Fibroblast of skin of back (primary cell): ENCODE data around the gene GNA12.
A peak's percentile ranks its signal among the peaks of the same experiment; 100 is the strongest.

Source experiments
- DNase-seq: peaks from one replicate; pipeline ENCODE4 v3.0.0-alpha.2; 2013

Gene GNA12

DNA sequence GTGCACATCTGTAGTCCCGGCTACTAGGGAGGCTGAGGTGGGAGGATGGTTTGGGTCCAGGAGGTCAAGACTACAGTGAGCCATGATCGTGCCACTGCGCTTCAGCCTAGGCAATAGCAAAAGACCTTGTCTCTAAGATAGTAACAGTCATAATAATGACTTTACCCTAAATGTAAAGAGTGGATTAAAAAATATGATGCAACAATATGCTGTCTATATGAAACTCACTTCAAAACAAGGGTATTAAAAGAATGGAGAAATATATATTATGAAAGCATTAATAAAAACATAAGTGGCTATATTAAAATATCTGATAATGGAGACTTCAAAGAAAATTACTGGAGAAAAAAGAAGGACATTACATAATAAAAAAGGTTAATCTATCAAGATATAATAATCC is 5.7 kb downstream of the GNA12 start:
- no peak for DNase-seq

DNA sequence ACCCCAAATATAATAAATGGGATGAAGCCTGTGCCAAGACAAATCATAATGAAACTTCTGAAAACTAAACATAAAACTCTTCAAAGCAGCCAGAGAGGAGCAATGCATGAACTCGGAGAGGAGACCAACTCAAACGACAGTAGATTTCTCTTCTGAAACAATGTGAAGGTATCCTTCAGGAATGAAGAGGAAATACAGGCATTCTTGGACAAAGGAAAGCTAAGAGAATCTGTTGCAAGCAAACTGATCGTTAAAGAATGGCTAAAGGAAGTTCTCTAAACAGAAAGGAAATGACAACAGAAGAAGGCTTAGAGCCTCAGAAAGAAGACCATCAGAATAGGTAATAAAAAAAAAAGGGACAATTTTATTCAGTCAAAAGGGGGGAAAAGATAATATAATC is 6.6 kb downstream of the GNA12 start:
- DNase-seq: no peak

DNA sequence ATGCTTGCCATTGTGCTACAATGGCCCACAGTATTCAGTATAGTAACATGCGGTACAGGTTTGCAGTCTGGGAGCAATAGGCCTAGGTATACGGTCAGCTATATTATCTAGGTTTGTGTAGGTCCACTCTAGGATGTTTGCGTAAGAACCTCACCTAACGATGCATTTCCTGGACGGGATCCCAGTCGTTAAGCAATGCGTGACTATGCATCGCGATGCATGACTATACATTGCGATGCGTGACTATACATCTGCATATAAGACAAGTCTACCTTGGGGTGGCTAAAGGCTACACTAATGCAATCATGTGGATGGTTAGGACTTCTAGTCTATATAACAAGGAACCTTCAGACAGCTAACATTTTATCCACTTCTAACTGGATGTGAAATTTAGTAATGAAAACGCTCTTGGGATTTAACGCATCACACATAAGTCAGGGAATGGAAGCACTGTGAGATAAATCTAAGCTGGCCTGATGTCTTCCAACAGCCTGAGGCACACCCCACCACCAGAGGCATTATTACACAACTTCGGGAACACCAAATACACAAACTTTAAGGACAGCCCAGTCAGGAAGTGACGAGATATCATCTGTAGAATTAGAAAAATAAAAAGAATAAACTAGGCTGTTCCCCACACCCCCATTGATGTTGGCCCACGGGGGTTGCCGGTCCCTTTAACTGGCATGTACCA is 9.2 kb downstream of the GNA12 start:
- DNase-seq: no peak

DNA sequence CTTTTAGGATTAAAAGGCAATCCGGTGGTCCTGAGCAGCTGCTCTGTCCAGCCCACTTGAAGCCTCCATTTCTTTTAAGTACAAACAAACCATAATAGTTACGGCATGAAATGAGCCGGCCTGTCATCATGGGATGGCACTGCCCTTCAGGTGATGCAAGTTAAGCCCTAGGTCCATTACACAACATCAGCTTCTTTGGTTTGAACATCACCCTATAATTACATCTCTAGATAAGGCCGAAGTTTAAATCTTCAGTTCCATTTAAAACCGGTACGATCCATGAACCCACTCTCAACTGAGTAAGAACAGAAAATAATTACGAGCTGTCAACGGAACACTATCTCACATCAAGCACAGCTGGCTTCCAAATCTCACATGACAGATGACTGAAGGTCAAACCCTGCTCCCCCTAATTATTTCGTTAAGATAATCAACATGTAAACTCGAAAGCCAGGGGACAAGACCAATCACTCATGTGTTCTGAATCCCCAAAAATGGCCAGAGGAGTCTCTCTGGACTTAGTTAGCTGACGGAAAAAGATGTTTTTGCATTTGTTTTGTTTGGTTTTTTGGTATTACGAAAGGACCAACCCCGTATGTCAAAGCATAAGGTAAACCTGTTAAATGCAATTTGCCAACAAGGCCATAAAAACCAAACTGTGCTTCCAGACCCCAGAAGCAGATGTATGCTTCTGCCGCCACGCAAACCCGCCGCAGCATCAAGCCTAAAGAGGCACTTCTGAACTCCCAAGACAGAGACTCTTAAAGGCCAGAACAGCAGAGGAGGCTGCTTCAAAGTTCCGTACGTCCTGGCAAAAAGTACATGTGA is 10.8 kb downstream of the GNA12 start:
- DNase-seq: no peak

DNA sequence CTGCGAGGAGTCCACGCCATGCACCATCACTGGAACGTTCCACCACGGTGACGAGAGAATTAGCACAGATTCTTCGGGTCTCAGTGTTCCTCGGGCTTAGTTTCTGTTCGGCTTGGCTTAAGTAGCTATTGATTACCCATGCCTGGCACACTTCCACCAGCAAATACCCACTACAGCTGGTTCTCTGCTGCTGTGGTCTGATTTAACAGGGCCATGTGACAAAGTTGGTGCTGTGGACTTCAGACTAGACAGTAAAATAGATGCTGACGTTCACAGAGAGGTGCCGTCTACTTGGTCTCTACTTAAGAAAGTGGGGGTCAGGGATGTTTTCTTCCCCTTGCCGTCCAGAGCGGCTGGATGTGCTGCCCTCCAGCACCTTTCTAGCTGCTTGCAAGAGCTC is 11.6 kb downstream of the GNA12 start:
- no peak for DNase-seq

DNA sequence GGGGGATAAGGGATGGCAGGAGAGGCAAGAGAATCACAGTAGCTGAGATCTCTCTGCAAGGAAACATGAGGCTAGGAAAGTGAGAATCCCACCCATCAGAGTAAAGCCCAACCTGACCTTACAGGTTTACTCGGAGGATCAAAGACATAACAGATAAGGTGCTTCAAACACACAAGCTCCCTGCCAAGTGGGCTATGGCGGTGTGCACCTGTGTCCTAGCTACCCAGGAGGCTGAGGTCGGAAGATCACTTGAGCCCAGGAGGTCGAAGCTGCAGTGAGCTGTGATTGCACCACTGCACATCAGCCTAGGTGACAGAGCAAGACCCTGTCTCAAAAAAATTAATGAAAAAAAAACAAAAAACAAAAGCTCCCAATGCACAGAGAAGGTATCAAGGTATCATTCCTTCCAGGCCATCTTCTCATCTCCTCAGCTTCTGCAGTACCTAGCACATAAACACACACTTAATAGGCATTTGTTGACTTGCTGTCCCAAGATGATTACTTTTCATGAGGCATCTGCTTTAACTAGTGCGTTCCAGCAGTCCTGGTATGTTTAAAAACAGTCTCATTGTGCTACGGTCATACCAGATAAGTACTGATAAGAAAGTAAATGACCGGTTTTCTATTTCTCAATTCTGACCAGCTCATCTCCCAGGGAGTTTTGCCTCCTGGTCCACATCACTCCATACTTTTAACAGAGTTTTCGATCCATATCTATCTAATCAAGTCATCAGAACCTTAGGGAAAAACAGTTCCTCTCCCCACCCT is 13.3 kb downstream of the GNA12 start:
- no peak for DNase-seq

DNA sequence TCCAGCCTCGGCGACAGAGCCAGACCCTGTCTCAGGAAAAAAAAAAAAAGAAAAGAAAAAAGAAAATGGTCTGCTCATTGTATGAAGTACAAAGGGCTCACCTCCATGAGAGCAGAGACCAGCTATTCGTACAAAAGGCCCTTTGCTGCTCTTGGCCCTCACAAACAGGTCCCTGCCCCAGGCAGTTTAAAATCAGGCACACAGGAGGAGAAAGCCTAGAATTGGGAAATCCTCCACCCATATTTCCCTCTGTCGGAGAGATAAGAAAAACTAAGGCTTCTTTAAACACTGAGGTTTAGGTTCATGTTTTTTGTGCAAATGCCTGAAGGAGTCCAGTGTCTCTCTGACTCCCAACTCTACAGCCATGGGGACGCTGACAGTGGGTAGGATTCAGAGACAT is 15.1 kb downstream of the GNA12 start:
- no peak for DNase-seq

DNA sequence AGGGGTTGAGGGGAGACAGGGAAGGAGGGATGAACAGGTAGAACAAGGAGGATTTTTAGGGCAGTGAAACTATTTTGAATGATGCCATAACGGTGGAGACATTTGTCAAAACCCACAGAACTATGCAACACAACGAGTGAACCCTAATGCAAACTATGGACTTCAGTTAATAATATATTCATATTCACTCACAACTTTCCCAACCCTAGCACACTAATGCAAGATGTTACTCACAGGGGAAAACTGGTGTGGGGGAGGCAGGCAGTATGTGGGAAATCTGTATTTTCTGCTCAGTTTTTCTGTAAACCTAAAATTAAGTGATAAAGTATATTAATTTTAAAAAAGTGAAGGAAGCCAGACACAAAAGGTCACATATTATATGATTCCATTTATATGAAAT is 17.3 kb downstream of the GNA12 start:
- DNase-seq: no peak

DNA sequence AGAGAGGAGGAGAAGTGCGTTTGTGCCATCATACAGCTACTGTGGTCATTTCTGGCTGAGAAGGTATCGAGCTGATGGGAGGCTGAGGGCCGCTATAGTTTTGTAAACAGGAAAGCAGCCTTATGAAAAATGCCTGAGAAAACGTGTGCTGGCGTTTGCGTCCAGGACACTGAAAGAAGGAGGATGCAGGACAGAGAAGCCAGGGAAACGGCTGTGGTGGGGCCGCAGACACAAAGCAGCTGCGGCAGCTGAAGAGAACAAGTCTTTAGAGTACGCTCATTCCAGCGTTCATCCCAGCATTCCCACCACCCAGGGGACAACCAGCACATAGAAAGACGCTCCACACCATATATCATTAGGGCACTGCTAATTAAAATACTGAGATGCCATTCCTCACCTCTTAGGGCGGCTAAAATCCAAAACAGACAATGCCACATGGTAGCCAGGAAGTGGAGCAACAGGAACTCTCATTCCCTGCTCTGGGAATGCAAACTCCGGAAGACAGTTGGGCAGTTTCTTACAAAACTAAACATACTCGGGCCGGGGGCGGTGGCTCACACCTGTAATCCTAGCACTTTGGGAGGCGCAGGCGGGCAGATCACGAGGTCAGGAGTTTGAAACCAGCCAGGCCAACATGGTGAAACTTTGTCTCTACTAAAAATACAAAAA is 18.4 kb downstream of the GNA12 start:
- no peak for DNase-seq

DNA sequence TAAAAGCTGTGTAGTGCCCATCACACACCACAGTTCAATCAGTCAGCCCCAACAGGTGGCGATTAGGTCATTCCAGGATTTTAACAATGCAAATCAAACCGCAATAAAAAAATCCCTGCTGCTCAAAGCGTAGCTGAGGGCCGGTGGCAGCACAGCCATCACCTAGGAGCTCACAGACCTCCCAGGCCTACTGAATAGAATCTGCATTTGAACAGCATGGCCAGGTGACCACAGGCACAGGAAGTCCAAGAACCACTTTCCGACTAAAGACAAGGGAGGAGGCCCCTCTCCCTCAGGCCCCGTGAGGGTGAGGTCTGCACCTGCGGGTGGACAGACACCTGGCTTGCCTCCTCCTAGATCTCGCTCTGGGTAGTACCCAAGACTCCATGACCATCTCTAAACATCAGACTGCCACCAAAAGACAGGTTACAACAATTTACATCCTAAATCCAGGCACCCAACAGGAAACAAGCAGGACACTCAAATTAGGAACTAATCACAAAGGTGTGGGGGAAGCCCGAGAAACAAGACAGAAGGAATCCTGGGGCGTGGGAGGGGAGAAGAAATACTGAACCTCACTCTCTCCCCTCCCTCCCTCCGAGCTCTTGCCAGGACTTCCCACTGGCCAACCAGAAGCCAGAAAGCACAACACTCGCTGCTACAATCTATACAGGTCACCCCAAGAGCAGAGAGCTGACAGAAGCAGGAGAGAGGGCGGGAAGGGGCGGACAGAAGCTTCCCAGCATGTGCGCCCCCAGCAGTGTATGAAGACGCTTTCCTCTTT is 19.2 kb downstream of the GNA12 start:
- DNase-seq: no peak

DNA sequence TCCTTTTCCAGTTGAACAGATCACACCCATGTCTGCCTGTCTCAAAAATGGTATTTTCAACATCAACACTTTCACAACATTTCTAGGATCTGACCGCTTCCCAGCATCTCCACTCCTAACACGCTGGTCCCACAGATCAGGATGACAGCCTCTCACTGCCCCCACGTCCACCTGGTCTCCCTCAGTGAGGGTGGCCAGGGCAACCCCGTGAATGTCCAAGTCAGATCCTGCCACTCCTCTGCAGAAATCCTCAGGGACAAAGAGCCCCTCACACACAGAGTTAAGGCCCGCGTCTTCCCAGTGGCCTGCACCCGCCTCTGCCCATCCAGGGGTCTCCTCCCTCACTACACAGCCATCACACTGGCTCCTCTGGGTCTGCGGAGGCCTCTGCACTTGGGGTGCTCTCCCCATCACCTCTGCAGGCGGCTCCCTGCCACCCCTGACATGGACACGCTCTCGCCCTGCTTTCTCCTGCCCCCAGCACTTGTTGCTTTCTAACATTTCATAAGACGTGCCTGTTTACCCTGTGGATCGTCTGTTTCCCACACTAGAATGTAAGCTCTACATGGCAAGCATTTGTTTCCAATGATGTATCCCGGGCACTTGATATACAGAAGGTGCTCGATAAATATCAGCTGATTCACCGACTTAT is 20.0 kb downstream of the GNA12 start:
- no peak for DNase-seq

DNA sequence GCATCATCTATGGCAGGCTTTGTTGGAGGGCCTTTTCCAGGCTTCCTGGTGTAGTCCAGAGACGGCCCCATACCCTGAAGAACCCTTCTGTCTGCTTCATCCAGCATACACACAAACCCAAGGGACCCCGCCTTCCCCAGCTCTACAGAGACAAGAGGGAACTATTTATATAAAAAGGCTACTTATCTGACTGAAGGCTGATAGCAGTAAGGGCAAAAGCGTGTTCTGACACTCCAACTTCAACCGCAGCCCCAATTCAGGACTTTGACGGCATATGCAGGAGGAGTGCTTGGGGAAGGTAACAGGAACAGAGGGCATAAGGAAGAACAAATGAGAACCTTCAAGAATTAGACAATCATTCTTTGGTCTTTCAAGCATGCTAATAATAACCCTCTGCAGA is 21.0 kb downstream of the GNA12 start:
- no peak for DNase-seq

DNA sequence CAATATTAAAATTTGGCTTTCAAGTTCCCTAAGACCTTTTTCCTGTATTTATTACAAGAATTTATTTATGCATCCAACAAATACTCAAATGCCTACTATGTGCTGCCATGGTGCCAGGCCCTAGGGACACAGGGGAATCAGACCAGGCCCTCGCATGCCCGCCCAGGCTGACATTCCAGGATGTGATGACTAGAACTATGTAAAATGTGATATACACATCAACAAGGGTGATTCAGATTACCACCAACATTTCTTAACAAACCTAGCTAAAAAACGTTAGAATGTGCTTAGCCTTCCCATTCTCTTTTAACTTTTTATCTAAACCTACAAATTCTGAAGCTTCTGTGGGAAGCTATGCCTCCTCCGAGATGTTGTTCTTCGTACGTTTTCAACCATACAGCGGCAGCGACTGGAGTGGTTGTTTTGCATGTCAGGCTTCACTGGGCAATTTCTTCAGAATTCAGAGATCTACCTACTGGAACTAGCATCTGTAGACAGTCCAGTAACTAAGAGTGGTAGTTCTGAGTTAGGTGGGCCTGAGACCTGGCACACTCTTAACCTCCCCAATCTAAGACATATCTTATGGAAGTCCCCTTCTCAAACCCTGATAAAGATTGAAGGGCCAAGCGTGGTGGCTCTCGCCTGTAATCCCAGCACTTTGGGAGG is 22.1 kb downstream of the GNA12 start:
- DNase-seq: peak; percentile 92

DNA sequence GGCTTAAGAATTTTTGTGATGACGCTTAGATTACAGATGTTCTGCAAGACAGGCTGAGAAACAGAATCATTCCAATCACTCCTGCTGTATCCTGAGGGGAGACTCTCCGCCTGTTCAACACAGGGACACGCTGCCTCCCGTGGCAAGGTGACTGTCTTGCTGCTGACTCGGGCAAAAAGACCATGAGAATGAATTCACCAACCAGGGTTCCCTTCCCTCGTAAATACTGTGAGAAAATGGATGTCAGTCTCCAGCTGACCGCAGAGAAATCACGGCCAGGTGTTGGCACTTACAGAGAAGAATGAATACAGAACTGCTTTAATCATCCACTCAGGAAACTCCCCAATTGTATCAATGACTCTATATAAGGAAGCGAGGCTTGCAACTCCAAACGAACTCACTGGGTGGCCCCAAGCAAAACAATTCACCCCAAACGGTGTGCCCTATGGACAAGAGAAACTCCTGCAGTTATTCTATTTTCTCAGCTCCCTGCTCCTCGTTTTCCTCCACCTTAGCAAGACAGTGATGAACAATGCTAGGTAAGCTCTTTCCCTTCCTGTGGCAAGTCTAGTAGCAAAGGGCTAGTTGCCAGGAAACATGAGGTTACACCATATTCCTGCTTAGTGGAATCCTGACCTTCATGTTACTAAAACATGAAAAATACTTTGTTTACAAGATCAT is 22.8 kb downstream of the GNA12 start:
- DNase-seq: peak; percentile 82

DNA sequence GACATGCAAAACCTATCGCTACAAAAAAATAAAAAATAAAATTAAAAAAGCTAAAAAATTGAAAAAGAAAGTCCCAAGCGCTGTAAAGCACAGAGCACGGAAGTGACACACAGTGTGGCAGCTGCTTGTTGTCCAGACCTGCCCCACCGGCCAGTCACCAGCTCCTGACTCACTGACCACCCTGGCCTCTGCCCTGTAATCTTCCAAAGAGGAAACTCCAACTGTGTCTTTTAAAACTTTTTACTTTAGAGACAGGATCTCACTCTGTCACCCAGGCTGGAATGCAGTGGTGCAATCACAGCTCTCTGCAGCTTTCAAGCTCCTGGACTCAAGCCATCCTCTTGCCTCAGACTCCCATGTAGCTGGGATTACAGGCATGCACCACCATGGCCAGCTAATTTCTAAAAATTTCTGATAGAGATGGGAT is 23.6 kb downstream of the GNA12 start:
- DNase-seq: peak; percentile 97

DNA sequence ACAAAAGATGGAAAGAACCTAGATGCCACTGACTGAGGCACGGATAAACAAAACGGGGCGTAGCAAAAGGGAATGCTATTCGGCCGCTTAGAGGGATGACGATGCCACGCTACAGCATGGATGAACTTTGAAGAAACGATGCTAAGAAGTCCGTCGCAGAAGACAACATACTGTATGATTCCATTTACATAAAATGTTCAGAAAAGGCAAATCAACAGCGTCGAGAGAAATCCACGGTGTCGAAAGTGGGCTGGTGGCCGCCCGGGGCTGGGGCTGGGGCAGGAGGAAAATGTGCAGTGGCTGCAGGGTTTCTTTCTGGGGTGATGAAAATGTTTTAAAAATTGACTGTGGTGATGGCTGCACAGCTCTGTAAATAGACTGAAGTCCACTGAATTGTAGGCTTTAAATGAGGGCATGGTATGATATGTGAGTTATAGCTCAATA is 24.1 kb downstream of the GNA12 start:
- no peak for DNase-seq

DNA sequence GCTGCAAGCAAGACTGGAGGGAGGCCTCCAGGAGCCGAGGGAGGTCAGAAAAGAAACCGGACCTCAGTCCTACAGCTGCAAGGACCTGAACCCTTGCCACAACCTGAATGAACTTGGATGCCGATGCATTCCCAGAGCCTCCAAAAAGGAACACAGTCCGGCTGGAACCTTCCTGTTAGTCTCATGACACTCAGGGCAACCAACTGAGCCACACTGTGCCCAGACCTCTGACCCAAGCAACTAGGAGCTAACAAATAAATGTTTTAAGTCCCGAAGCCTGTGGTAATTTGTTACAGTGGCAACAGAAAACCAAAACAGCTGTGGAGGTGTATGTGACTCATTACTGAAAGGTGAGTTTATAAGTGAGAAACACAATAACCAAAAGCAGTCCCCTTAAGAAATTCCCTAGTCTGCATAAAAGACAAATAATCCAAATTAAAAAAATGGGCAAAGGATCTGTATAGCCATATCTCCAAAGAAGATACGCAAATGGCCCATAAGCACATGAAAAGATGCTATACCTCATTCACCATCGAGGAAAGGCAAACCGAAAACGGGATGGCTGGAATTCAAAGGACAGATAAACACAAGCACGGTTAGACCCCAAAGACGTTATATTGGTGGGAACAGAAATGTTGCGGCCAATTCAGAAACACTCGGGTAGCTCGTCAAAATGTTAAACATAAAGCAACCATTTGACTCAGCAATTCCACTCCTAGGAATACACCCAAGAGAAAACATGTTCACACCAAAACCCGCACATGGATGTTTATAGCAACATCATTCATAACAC is 24.8 kb downstream of the GNA12 start:
- DNase-seq: no peak

DNA sequence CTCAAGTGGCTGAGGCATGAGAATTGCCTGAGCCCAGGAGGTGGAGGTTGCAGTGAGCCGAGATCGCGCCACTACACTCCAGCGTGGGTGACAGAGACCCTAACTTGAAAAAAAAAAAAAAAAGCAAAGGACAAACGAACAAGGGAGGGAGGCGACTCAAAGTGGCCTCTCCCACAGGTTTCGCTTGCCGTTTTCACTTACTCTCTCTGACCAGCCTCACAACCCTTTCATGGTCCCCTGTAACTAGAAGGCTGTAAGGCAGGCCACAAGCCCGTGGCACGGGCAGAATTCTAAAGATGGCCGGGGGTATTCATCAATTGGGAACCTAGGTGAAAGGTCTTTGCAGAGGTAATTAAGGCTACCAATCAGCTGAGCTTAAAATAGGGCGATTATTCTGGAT is 25.5 kb downstream of the GNA12 start:
- DNase-seq: no peak

DNA sequence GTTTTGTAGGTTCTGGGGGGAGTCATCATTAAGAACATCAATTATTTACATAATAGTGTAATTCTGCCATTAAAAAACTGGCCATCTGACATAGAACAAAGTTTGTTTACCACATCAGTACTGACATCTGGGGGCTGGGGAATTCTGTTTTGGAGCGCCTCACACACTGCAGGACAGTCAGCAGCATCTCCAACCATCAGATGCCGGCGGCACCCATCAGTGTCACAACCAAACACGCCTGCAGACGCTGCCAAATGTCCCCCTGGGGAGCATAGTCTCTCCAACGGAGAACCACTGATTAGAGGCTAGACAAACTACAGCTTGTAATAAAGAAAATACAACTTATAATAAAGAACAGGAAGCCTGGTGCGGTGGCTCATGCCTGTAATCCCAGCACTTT is 26.0 kb downstream of the GNA12 start:
- no peak for DNase-seq
